ENCODE results near the gene SPSB4.

DNA sequence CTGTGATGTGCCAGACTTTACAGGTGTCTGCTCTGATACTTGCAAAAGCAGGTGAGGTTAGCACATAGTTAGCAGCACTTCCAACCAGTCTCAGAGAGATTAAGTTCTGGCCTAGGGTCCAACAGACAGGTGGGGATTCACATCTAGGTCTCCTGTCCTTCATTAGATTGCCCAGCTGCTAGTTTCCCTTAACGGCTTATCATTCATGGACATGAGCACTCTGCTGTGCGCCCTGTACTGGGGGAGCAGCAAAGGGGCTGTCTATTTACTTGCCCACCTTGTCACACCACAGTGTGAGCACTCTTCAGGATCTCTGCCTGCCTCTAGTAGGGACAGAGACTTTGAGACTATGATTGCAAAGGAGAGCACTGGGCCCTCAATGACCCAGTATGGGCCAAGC lies 8.7 kb downstream of the SPSB4 start:
- TF ChIP-seq POLR2AphosphoS5 (IDR thresholded peaks at IDR 0.05; ENCODE audit: low read depth, low read length), result no peak
- TF ChIP-seq TAF1 (IDR thresholded peaks at IDR 0.05; ENCODE audit: borderline replicate concordance, low read depth, low read length), result no peak
- TF ChIP-seq POLR2A (IDR thresholded peaks at IDR 0.05; ENCODE audit: low read depth, low read length), result no peak
